ENCODE data around the gene CD96.
A peak's percentile ranks its signal among the peaks of the same experiment; 100 is the strongest.
"Not testable (repeated sequence)": the region's sequence is repeated elsewhere in the genome, so short reads cannot be mapped to it uniquely, and the experiment has no call there.

CD96 gene

DNA sequence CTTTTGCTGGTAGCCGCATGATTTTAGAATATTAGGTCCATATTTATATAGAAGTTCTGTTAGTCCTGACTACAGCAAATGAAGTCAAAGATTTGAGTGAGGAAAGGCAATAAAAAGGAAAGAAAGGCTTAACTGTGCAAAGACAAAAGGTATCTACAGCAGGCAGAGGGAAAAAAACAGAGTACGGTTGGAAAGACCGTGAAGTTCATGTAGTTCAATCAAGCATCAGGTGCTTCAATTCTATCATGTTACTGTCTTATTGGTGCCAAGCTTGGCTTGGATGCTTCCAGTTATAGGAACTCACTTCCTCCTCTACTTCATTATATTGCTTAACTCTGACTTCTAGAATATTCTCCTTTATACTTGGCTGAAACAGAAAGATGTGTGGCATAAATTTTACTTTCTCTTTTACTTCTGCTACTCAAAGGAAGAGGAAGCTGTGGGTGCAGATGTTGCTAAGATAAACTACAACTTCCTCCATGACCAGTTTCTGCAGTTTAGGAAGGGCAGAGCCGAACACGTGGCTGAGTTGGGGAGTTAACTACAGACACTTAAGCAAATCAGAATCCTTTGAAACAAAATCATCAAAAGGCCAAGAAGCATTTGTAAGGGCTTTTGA lies 125.7 kb downstream of the CD96 start:
- Mint-ChIP-seq H3K4me1 (peaks cover 5% of the 10 kb centered on the region), H3K9me3 (peaks cover 2% of the 10 kb centered on the region), H3K27me3 (ENCODE audit: low read depth) (no peaks in the 10 kb centered on the region), H3K36me3 (ENCODE audit: low read depth) (no peaks in the 10 kb centered on the region), H3K4me3 (no peak overlapping the region), H3K27ac (no peak overlapping the region)
- TF ChIP-seq, protein P1, sequence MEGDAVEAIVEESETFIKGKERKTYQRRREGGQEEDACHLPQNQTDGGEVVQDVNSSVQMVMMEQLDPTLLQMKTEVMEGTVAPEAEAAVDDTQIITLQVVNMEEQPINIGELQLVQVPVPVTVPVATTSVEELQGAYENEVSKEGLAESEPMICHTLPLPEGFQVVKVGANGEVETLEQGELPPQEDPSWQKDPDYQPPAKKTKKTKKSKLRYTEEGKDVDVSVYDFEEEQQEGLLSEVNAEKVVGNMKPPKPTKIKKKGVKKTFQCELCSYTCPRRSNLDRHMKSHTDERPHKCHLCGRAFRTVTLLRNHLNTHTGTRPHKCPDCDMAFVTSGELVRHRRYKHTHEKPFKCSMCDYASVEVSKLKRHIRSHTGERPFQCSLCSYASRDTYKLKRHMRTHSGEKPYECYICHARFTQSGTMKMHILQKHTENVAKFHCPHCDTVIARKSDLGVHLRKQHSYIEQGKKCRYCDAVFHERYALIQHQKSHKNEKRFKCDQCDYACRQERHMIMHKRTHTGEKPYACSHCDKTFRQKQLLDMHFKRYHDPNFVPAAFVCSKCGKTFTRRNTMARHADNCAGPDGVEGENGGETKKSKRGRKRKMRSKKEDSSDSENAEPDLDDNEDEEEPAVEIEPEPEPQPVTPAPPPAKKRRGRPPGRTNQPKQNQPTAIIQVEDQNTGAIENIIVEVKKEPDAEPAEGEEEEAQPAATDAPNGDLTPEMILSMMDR (IDR thresholded peaks at IDR 0.05; ENCODE audit: unreplicated experiment in 3 of 3) = no peak

DNA sequence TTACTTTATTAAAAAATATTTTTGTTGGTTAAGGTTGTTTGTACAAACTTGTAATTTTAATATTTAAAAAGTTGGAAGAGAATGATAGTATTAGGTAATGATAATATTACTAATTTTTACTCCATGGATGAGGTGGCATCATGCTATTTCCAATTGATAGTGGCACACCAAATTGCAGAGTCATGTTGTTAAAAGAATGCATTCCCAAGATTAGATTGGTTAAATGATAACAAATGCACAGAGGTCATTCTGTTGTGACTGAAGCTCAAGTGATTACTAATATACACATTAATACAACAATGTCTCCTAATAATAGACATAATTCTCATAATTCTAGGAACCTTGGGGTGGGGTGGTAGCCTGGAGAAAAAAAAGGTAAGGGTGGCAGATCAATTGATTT lies 126.3 kb downstream of the CD96 start:
- Mint-ChIP-seq H3K9me3 (no peaks in the 10 kb centered on the region), H3K4me1 (peaks cover 5% of the 10 kb centered on the region), H3K27me3 (ENCODE audit: low read depth) (no peaks in the 10 kb centered on the region), H3K4me3 (no peak overlapping the region), H3K36me3 (ENCODE audit: low read depth) (no peaks in the 10 kb centered on the region), H3K27ac (no peak overlapping the region)
- TF ChIP-seq, protein P1 (IDR thresholded peaks at IDR 0.05; ENCODE audit: unreplicated experiment in 3 of 3) = no peak

DNA sequence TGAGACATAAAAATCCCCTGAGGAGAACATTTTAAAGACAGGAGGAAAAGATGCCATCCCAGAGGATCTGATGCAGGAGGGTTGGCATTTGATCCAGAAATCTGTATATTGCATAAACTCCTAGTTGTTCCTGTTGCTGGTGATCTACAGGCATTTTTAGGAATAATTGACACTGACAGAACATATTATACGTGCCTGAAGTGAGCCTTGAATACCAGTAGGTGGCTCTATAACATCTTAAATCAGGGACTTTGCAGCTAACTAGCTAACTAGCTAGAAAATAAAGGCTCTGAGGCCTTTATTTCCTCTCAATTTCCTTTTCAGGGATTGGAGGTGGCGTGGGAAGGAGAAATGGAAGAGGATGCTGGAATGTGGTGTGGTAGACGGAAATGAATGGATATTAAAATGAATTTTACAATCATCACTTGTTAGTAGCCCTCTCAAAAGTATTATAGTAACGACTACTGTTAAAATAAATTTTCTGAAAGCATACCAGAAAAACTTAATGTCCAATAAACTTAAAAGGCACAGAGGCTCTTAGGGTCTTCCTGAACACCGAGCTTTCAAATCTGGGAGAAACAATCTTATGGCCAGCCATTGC lies 127.0 kb downstream of the CD96 start:
- TF ChIP-seq, protein P1 (IDR thresholded peaks at IDR 0.05; ENCODE audit: unreplicated experiment in 3 of 3) = peak; percentile 75 to 81 (median 80)

DNA sequence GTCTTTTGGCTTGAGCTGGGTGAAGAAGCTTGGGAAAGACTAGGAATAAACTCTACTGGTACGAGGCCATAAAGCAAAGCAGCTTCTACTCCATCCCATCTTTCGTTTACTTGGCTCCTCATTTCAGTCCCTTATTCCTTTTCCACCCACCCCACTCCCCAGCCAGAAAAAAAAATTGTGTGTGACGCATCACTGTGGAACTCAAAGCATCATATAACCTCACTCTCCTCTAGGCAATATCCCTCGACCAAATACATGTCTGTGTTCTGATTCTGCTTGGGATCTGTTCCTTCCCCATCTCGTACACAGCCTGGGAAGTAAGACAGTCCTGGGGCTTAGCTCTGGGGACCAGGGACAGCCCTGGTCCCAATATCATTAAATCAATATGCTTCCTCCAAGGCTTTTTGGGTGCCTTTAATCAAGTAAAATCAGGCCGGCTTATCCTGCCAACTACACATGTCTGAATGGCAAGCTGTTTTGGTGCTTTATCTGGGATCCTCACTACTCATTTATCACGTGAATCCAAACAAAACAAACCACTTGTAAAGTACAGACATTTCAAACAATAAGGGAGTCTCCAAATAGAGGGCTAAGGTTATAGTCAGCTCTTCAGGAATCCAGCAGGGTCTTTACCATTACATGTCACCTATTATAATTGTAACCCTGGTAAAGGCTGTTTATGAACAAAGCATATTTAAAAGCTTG lies 128.1 kb downstream of the CD96 start:
- TF ChIP-seq, protein P1 (IDR thresholded peaks at IDR 0.05; ENCODE audit: unreplicated experiment in 3 of 3) = no peak
- Mint-ChIP-seq H3K27ac (no peak overlapping the region), H3K27me3 (ENCODE audit: low read depth) (no peaks in the 10 kb centered on the region), H3K9me3 (no peaks in the 10 kb centered on the region), H3K4me3 (no peak overlapping the region), H3K36me3 (ENCODE audit: low read depth) (no peaks in the 10 kb centered on the region), H3K4me1 (peaks cover 9% of the 10 kb centered on the region)

More for the DNA sequence above, 127.0 kb downstream of the CD96 start:
- Mint-ChIP-seq H3K4me1 (peaks cover 5% of the 10 kb centered on the region), H3K36me3 (ENCODE audit: low read depth) (no peaks in the 10 kb centered on the region), H3K4me3 (peak overlapping the region in 1 of 3 experiments; percentile 1), H3K27ac (no peak overlapping the region), H3K27me3 (ENCODE audit: low read depth) (no peaks in the 10 kb centered on the region), H3K9me3 (no peaks in the 10 kb centered on the region)

DNA sequence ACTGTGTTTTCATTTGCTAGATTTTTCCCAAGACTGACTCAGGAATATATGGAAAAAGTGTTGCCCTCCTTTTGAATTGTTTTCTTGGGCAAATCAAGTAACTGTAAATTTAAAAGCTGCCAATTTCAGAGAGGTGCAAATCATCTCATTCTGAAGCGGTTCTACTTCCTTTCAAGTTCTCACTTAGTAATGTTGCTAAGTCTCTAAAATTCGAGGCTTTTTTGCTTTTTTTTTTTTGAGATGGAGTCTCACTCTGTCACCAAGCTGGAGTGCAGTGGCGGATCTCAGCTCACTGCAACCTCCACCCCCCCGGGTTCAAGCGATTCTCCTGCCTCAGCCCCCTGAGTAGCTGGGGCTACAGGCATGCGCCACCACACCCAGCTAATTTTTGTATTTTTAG lies 130.5 kb downstream of the CD96 start:
- H3K9me3 Mint-ChIP-seq; H3K4me3 Mint-ChIP-seq; H3K27me3 Mint-ChIP-seq (ENCODE audit: low read depth); H3K36me3 Mint-ChIP-seq (ENCODE audit: low read depth); H3K27ac Mint-ChIP-seq: not testable (repeated sequence)
- H3K4me1 Mint-ChIP-seq = peaks cover 30% of the 10 kb centered on the region

DNA sequence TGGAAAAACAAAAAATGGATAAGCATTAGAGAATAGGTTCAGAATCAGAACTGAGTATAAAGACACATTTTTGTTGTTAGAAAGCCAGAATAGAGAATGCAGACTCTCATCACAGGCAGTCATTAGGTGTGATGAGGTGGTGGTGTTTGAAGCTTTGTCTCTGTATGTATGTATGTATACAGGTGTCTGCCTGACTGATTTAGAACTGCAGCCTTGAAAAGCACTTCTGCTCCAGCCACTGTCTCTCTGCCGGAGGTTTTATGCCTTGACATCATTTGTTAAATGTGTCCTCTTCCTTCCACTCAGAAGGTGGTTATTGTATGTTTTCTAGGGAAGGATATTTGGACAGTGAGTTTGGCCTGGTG lies 133.8 kb downstream of the CD96 start:
- Mint-ChIP-seq H3K36me3 (ENCODE audit: low read depth) (no peaks in the 10 kb centered on the region), H3K27ac (peak overlapping the region in 2 of 3 experiments; percentile 17 to 23), H3K4me3 (peak overlapping the region; percentile 90 to 91 (median 90)), H3K9me3 (no peaks in the 10 kb centered on the region), H3K4me1 (peaks cover 39% of the 10 kb centered on the region), H3K27me3 (ENCODE audit: low read depth) (no peaks in the 10 kb centered on the region)
- TF ChIP-seq, protein P1 (IDR thresholded peaks at IDR 0.05; ENCODE audit: unreplicated experiment in 3 of 3) = no peak

Data from nephron (organoid).